A673 (cell line): ENCODE results near the gene ANAPC15.

Experiments used
- EZH2 ChIP-seq: fragments of 200-600 bp; sonication (generic); IDR thresholded peaks from 2 replicates; pipeline ENCODE4 v1.6.1; 2017; ENCODE audit warnings: borderline replicate concordance, low read depth, mild to moderate bottlenecking, mixed read lengths, antibody characterized with exemption, low read length; ENCODE audit not compliant: poor library complexity, severe bottlenecking
- TF ChIP-seq, protein P1 (sequence below): fragments of 300-800, 200-600 bp; sonication (generic); conservative IDR thresholded peaks from 2 replicates; pipeline ENCODE4 v1.5.1; 2017; ENCODE audit warnings: low read depth, mild to moderate bottlenecking, antibody characterized with exemption, low read length, moderate library complexity, mixed read lengths

DNA sequence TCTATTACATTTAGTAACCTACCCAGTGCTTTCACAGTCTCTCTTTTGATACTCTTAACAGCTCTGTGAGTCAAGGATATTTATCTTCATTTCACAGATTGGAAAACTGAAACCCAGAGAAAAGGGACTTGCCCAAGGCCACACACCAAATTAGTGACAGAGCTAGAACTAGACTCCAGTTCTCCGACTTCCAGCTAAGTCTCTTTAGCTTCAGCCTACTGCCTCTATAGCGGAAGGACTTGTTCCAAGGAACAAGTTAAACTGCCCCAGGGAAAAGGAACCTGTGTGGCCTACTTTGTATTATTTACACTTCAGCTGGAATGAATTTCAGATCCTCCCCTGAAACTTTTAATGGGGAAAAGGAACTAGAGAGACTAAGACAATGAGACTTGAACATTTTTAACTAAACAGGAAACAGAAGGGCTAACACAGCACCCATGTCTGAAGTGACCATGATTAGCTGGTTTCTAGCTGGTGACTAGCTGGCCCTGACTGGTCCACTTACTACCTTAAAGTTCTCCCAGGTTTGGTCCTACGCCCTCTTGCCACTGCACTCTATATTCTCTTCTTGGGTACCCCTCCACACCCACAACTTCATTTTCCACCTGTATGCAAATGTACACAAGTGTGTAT is 30.6 kb downstream of the ANAPC15 start:
- TF ChIP-seq, protein P1, sequence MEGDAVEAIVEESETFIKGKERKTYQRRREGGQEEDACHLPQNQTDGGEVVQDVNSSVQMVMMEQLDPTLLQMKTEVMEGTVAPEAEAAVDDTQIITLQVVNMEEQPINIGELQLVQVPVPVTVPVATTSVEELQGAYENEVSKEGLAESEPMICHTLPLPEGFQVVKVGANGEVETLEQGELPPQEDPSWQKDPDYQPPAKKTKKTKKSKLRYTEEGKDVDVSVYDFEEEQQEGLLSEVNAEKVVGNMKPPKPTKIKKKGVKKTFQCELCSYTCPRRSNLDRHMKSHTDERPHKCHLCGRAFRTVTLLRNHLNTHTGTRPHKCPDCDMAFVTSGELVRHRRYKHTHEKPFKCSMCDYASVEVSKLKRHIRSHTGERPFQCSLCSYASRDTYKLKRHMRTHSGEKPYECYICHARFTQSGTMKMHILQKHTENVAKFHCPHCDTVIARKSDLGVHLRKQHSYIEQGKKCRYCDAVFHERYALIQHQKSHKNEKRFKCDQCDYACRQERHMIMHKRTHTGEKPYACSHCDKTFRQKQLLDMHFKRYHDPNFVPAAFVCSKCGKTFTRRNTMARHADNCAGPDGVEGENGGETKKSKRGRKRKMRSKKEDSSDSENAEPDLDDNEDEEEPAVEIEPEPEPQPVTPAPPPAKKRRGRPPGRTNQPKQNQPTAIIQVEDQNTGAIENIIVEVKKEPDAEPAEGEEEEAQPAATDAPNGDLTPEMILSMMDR: no peak
- no peak for TF ChIP-seq EZH2
